ENCODE data around the gene PRKAG2. TPM values are rescaled to one million over a fixed set of nuclear protein-coding genes. Genes with fewer than 3 reads are reported as not detected.

The PRKAG2 gene
- total and polyA plus RNA-seq, 4 donors, result 17.5 to 33.3 (median 23.9) TPM

DNA sequence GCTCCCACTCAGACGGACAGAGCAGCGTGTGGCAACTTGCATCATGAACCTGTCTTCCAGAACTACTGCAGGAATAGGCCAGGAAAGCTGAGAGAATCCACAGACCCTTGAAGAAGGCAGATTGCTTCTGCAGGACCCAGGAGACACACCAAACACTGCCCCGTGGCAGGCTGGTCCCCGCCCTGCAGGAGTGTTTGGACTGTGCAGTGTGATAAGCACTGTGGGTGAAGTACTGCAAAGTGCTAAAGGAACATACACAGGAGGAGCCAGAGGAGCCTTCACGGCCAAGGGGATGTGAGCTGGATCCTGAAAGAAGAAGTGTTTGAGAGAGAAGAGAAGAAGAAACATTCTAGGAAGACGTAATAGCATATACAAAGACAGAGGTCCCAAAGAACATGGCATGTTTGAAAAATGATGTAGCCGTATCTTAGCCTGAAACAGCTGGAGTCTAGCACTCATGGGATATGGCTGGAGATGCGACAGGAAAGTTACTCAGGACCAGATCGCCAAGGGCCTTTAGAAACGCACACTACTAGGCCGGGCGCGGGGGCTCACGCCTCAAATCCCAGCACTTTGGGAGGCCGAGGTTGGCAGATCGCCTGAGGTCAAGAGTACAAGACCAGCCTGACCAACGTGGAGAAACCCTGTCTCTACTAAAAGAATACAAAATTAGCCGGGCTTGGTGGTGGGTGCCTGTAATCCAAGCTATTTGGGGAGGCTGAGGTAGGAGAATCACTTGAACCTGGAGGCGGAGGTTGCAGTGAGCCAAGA, 260.3 kb downstream of the PRKAG2 start:
- H3K36me3 ChIP-seq (ENCODE audit: control insufficient read depth in 4 of 4, insufficient read depth in 4 of 4, low read length in 4 of 4), result peaks cover 0 to 6% (median 0%) of the 10 kb centered on the region in 4 donors
- 71 to 85% methylated on average over 19 of the region's 19 CpGs for WGBS, 2 donors
- no peak for DNase-seq
- no peak overlapping the region for H3K27ac ChIP-seq (ENCODE audit: low read depth in 1 of 2, low read length in 1 of 2)
- no peak overlapping the region for H3K4me3 ChIP-seq
- peak; percentile 53 for ATAC-seq (ENCODE audit: insufficient read depth, low FRiP score)
- no peak overlapping the region for H3K9ac ChIP-seq (ENCODE audit: insufficient read depth in 1 of 2, low read length in 2 of 2)
- TF ChIP-seq, protein P1, sequence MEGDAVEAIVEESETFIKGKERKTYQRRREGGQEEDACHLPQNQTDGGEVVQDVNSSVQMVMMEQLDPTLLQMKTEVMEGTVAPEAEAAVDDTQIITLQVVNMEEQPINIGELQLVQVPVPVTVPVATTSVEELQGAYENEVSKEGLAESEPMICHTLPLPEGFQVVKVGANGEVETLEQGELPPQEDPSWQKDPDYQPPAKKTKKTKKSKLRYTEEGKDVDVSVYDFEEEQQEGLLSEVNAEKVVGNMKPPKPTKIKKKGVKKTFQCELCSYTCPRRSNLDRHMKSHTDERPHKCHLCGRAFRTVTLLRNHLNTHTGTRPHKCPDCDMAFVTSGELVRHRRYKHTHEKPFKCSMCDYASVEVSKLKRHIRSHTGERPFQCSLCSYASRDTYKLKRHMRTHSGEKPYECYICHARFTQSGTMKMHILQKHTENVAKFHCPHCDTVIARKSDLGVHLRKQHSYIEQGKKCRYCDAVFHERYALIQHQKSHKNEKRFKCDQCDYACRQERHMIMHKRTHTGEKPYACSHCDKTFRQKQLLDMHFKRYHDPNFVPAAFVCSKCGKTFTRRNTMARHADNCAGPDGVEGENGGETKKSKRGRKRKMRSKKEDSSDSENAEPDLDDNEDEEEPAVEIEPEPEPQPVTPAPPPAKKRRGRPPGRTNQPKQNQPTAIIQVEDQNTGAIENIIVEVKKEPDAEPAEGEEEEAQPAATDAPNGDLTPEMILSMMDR (IDR thresholded peaks at IDR 0.05; ENCODE audit: control extremely low read depth, extremely low read depth), result no peak
- H3K4me1 ChIP-seq (ENCODE audit: control insufficient read depth in 5 of 5, insufficient read depth in 5 of 5, low read length in 5 of 5), result peaks cover 0 to 6% (median 0%) of the 10 kb centered on the region in 5 donors
- no peaks in the 10 kb centered on the region for H3K27me3 ChIP-seq (ENCODE audit: control insufficient read depth in 3 of 3, insufficient read depth in 3 of 3, low read length in 2 of 3)
- H3K9me3 ChIP-seq (ENCODE audit: control insufficient read depth in 4 of 4, insufficient read depth in 3 of 4, low read length in 3 of 4), result peaks cover 0 to 2% (median 0%) of the 10 kb centered on the region in 4 donors

- ATAC-seq (ENCODE audit: insufficient read depth, low FRiP score) (no peak), DNase-seq (no peak)
- WGBS, 2 donors, result 85 to 98% methylated on average over 4 of the region's 4 CpGs
- H3K27me3 ChIP-seq (ENCODE audit: control insufficient read depth in 3 of 3, insufficient read depth in 3 of 3, low read length in 2 of 3), result no peaks in the 10 kb centered on the region
- H3K36me3 ChIP-seq (ENCODE audit: control insufficient read depth in 4 of 4, insufficient read depth in 4 of 4, low read length in 4 of 4), result peaks cover 0 to 6% (median 2%) of the 10 kb centered on the region in 4 donors
- H3K4me1 ChIP-seq (ENCODE audit: control insufficient read depth in 5 of 5, insufficient read depth in 5 of 5, low read length in 5 of 5), result peaks cover 0 to 6% (median 0%) of the 10 kb centered on the region in 5 donors
- peaks cover 0 to 2% (median 0%) of the 10 kb centered on the region in 4 donors for H3K9me3 ChIP-seq (ENCODE audit: control insufficient read depth in 4 of 4, insufficient read depth in 3 of 4, low read length in 3 of 4)
- H3K4me3 ChIP-seq, result no peak overlapping the region
- H3K27ac ChIP-seq (ENCODE audit: low read depth in 1 of 2, low read length in 1 of 2), result no peak overlapping the region
- TF ChIP-seq, protein P1 (IDR thresholded peaks at IDR 0.05; ENCODE audit: control extremely low read depth, extremely low read depth), result no peak
- no peak overlapping the region for H3K9ac ChIP-seq (ENCODE audit: insufficient read depth in 1 of 2, low read length in 2 of 2)
These were observed 261.1 kb downstream of the PRKAG2 start for GRCh38 chr7:151615784-151616183.

GRCh38 chr7:151615058-151615457, 261.9 kb downstream of the PRKAG2 start:
- Histone ChIP-seq H3K4me1 (ENCODE audit: control insufficient read depth in 5 of 5, insufficient read depth in 5 of 5, low read length in 5 of 5) (peaks cover 0 to 6% (median 0%) of the 10 kb centered on the region in 5 donors), H3K9me3 (ENCODE audit: control insufficient read depth in 4 of 4, insufficient read depth in 3 of 4, low read length in 3 of 4) (peaks cover 0 to 2% (median 0%) of the 10 kb centered on the region in 4 donors), H3K27me3 (ENCODE audit: control insufficient read depth in 3 of 3, insufficient read depth in 3 of 3, low read length in 2 of 3) (no peaks in the 10 kb centered on the region), H3K27ac (ENCODE audit: low read depth in 1 of 2, low read length in 1 of 2) (no peak overlapping the region), H3K9ac (ENCODE audit: insufficient read depth in 1 of 2, low read length in 2 of 2) (no peak overlapping the region), H3K4me3 (no peak overlapping the region), H3K36me3 (ENCODE audit: control insufficient read depth in 4 of 4, insufficient read depth in 4 of 4, low read length in 4 of 4) (peaks cover 0 to 6% (median 2%) of the 10 kb centered on the region in 4 donors)
- DNase-seq (no peak), ATAC-seq (ENCODE audit: insufficient read depth, low FRiP score) (no peak)
- TF ChIP-seq, protein P1 (IDR thresholded peaks at IDR 0.05; ENCODE audit: control extremely low read depth, extremely low read depth), result no peak
- 97 to 99% methylated on average over 3 of the region's 3 CpGs for WGBS, 2 donors
